CD4-positive, alpha-beta T cell (primary cell): ENCODE results near the gene DEF6. TPM values are rescaled to one million over a fixed set of nuclear protein-coding genes. Genes with fewer than 3 reads are reported as not detected.
"Not testable (repeated sequence)": the region's sequence is repeated elsewhere in the genome, so short reads cannot be mapped to it uniquely, and the experiment has no call there.

Experiments used
- ATAC-seq: fragments of 200-7000 bp; cut with Tn5 transposase; one replicate; pipeline ENCODE4 v1.10.0; 2022; ENCODE audit warnings: mild to moderate bottlenecking; ENCODE audit not compliant: poor library complexity
- CTCF ChIA-PET: fragments of 350-600 bp; sonication (Branson Sonifier 250); formaldehyde crosslinking; loops from one replicate; lab custom pipeline; 2021; ENCODE audit warnings: antibody characterized with exemption, inconsistent platforms; lab: Charles Lee
- POLR2A ChIA-PET: fragments of 350-600 bp; sonication (Branson Sonifier 250); formaldehyde crosslinking; loops from one replicate; lab custom pipeline; 2021; ENCODE audit warnings: antibody characterized with exemption, inconsistent platforms; lab: Charles Lee
- DNase-seq, 14 experiments: peaks; one replicate each; pipeline ENCODE4 v3.0.0-alpha.2; 2013 to 2020; ENCODE audit warnings: mixed read lengths in 2 of 14
- H3K27ac ChIP-seq, 2 donors: one replicate each; pipeline versions ENCODE4 v1.5.1 to v1.7.0; 2013; ENCODE audit warnings: low read length in 2 of 2, low read depth in 1 of 2, mild to moderate bottlenecking in 1 of 2
- H3K27me3 ChIP-seq, 2 experiments: 1 replicate in 1 of 2; 2 replicates in 1 of 2; pipeline versions ENCODE4 v1.6.1 to v1.7.0; 2013; ENCODE audit warnings: low read length in 2 of 2, control low read depth in 1 of 2, mild to moderate bottlenecking in 1 of 2, moderate library complexity in 1 of 2; ENCODE audit not compliant: insufficient read depth in 2 of 2, control insufficient read depth in 1 of 2
- H3K36me3 ChIP-seq: one replicate; pipeline ENCODE4 v1.6.1; 2013; ENCODE audit warnings: low read length, control low read depth; ENCODE audit not compliant: insufficient read depth
- H3K4me1 ChIP-seq: one replicate; pipeline ENCODE4 v1.6.1; 2013; ENCODE audit warnings: low read length, control low read depth; ENCODE audit not compliant: insufficient read depth
- H3K4me3 ChIP-seq: one replicate; pipeline ENCODE4 v1.5.1; 2013; ENCODE audit warnings: mild to moderate bottlenecking, low read length, moderate library complexity
- H3K9me3 ChIP-seq, 2 experiments: 1 replicate in 1 of 2; 2 replicates in 1 of 2; pipeline versions ENCODE4 v1.6.1 to v1.7.0; 2013; ENCODE audit warnings: low read length in 2 of 2, mild to moderate bottlenecking in 2 of 2, control low read depth in 1 of 2, moderate library complexity in 1 of 2; ENCODE audit not compliant: control insufficient read depth in 1 of 2, insufficient read depth in 1 of 2
- H3K27ac Mint-ChIP-seq: one replicate; pipeline ENCODE4 v1.8.0; 2020; ENCODE audit warnings: mixed read lengths
- H3K27me3 Mint-ChIP-seq: one replicate; pipeline ENCODE4 v1.8.0; 2021; ENCODE audit warnings: mixed read lengths
- H3K36me3 Mint-ChIP-seq: one replicate; pipeline ENCODE4 v1.8.0; 2021; ENCODE audit warnings: low read depth, mixed read lengths
- H3K4me1 Mint-ChIP-seq: one replicate; pipeline ENCODE4 v1.8.0; 2021; ENCODE audit warnings: low read depth, mixed read lengths
- H3K4me3 Mint-ChIP-seq: one replicate; pipeline ENCODE4 v1.8.0; 2020; ENCODE audit warnings: mild to moderate bottlenecking, mixed read lengths
- H3K9me3 Mint-ChIP-seq: one replicate; pipeline ENCODE4 v1.8.0; 2020; ENCODE audit warnings: mixed read lengths
- intact Hi-C, 2 experiments: fragments of 100-400 bp; cut with DNase I in 1 of 2; cut with micrococcal nuclease in 1 of 2; formaldehyde crosslinking; loops; one replicate each; pipeline versions ENCODE4 v1.15.1 to v1.9.0; 2023 to 2025; cut with DNase I, micrococcal nuclease
- total RNA-seq, 174 experiments: library from RNA in 2 of 174; stranded (reverse) in 2 of 174; gene quantifications; one replicate each; pipeline ENCODE4 v1.2.3 and lab custom pipeline; 2021 to 2026
- TF ChIP-seq, protein P1 (sequence below): fragments of 200-600 bp; IDR thresholded peaks from one replicate; pipeline ENCODE4 v1.8.0; 2022; ENCODE audit warnings: antibody characterized with exemption, mild to moderate bottlenecking

The DEF6 gene
- total RNA-seq, 2 experiments from 2014 or later = 209 to 212 TPM

DNA sequence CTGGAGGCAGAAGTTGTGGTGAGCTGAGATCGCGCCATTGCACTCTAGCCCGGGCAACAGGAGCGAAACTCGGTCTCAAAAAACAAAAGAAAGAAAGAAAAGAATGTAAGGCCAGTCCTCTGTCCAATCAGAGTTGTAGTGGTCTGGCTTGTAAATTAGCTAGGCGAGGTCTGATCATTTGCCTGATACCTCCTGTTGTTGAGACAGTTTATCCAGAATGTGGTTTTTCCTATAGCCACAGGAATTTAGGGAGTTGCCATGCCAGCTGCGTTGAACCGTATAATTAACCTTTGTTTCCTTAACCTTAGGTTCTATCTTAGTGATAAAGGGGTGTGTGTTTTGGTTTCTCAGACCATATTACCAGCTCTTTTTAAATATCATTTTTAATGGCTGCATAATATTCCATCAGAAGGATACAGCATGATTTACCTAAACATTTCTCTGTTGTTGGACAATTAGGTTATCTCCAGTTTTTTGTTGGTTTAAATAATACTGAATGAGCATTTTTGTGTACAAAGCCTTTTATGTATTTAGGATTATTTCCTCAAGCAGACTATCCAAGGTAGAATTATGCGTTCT is 33.0 kb downstream of the DEF6 start:
- Mint-ChIP-seq H3K4me3 (no peak overlapping the region), H3K9me3 (no peaks in the 10 kb centered on the region), H3K27ac (no peak overlapping the region), H3K27me3 (no peaks in the 10 kb centered on the region), H3K4me1 (peaks cover 27% of the 10 kb centered on the region), H3K36me3 (peaks cover 32% of the 10 kb centered on the region)
- Histone ChIP-seq H3K4me1 (peaks cover 28% of the 10 kb centered on the region), H3K27ac (no peak overlapping the region), H3K36me3 (peaks cover 15% of the 10 kb centered on the region), H3K27me3 (no peaks in the 10 kb centered on the region), H3K4me3 (no peak overlapping the region), H3K9me3 (no peaks in the 10 kb centered on the region)
- POLR2A ChIA-PET = interaction anchor here (1.0 to 6.8 kb wide), 4 partner anchors 12 to 33 kb away, joined by 3 to 94 read pairs (median 3); partner anchors contain the start of gene DEF6
- ATAC-seq (no peak), DNase-seq (no peak)
- CTCF ChIA-PET = interaction anchor here (1.2 kb wide), 1 partner anchor 33 kb away, joined by 3 read pairs; the partner anchor contains the start of gene DEF6
- TF ChIP-seq, protein P1, sequence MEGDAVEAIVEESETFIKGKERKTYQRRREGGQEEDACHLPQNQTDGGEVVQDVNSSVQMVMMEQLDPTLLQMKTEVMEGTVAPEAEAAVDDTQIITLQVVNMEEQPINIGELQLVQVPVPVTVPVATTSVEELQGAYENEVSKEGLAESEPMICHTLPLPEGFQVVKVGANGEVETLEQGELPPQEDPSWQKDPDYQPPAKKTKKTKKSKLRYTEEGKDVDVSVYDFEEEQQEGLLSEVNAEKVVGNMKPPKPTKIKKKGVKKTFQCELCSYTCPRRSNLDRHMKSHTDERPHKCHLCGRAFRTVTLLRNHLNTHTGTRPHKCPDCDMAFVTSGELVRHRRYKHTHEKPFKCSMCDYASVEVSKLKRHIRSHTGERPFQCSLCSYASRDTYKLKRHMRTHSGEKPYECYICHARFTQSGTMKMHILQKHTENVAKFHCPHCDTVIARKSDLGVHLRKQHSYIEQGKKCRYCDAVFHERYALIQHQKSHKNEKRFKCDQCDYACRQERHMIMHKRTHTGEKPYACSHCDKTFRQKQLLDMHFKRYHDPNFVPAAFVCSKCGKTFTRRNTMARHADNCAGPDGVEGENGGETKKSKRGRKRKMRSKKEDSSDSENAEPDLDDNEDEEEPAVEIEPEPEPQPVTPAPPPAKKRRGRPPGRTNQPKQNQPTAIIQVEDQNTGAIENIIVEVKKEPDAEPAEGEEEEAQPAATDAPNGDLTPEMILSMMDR = no peak
- intact Hi-C loops = no loop called here

DNA sequence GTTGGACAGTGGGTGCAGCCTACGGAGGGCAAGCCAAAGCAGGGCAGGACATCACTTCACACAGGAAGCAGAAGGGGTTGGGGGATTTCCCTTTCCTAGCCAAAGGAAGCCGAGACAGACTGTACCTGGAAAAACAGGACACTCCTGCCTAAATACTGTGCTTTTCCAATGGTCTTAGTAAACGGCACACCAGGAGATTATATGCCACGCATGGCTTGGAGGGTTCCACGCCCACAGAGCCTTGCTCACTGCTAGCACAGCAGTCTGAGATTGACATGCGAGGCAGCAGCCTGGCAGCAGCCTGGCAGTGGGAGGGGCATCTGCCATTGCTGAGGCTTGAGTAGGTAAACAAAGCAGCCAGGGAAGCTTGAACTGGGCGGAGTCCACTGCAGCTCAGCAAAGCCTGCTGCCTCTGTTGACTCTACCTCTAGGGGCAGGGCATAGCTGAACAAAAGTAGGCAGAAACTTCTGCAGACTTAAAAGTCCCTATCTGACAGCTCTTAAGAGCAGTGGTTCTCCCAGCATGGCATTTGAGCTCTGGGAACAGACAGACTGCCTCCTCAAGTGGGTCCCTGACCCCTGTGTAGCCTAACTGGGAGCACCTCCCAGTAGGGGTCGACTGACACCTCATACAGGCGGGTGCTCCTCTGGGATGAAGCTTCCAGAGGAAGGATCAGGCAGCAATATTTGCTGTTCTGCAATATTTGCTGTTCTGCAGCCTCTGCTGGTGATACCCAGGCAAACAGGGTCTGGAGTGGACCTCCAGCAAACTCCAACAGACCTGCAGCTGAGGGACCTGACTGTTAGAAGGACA is 34.7 kb downstream of the DEF6 start:
- POLR2A ChIA-PET = interaction anchor here (0.7 to 2.4 kb wide), 10 partner anchors 10 to 133 kb away, joined by 3 to 15 read pairs (median 6); partner anchors contain the start of genes DEF6, FANCE and ZNF76
- not testable (repeated sequence) for H3K4me3 Mint-ChIP-seq

DNA sequence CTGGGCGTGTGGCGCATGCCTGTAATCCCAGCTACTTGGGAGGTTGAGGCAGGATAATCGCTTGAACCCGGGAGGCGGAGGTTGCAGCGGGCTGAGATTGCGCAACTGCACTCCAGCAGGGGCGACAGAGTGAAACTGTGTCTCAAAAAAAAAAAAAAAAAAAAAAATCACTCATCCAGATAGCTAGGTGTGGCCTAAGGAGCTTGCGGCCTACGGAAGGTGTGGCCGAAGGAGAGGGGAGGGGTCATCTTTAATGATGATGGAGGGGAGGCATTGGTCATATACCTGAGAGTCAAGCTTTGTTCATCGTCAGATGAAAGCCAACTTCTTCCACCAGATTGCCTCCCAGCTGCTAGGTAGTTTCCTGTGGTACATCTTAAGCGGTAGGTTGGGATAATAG is 43.9 kb downstream of the DEF6 start:
- DNase-seq (peak in 1 of 14 experiments; percentile 31), ATAC-seq (no peak)
- ChIA-PET CTCF (interaction anchor here (0.6 to 4.9 kb wide), 23 partner anchors 9 to 332 kb away, joined by 3 to 73 read pairs (median 4); partner anchors contain the start of genes DEF6, FANCE and RPL10A), POLR2A (interaction anchor here (0.5 to 4.3 kb wide), 12 partner anchors 9 to 391 kb away, joined by 3 to 28 read pairs (median 4); partner anchors contain the start of genes DEF6, FANCE and RPL10A)
- no peaks in the 10 kb centered on the region for H3K27me3 Mint-ChIP-seq
- peak overlapping the region; percentile 89 for H3K27ac Mint-ChIP-seq
- Histone ChIP-seq H3K36me3 (peaks cover 6% of the 10 kb centered on the region), H3K4me3 (no peak overlapping the region), H3K27ac (no peak overlapping the region), H3K9me3 (no peaks in the 10 kb centered on the region), H3K27me3 (no peaks in the 10 kb centered on the region), H3K4me1 (peaks cover 42% of the 10 kb centered on the region)
- TF ChIP-seq, protein P1 = no peak
- peaks cover 59% of the 10 kb centered on the region for H3K4me1 Mint-ChIP-seq
- intact Hi-C loops = loop anchor here (5.0 to 10.0 kb wide), 4 partner anchors 44 to 396 kb away; partner anchors contain the start of genes ARMC12 (in 1 of the 2) and DEF6 (in 1 of the 2)
- peaks cover 2% of the 10 kb centered on the region for H3K9me3 Mint-ChIP-seq
- H3K36me3 Mint-ChIP-seq = peaks cover 51% of the 10 kb centered on the region
- peak overlapping the region; percentile 98 for H3K4me3 Mint-ChIP-seq

More for the DNA sequence above, 34.7 kb downstream of the DEF6 start:
- H3K36me3 Mint-ChIP-seq = peaks cover 34% of the 10 kb centered on the region
- H3K27ac ChIP-seq, intact Hi-C loops, H3K4me3 ChIP-seq, H3K27me3 Mint-ChIP-seq, H3K9me3 ChIP-seq, H3K9me3 Mint-ChIP-seq, H3K27me3 ChIP-seq: not testable (repeated sequence)
- CTCF ChIA-PET = interaction anchor here (0.6 to 2.4 kb wide), 7 partner anchors 9 to 639 kb away, joined by 3 to 12 read pairs (median 4); partner anchors contain the start of gene PPARD
- ATAC-seq = peak; percentile 90
- Histone ChIP-seq H3K36me3 (peaks cover 12% of the 10 kb centered on the region), H3K4me1 (peaks cover 22% of the 10 kb centered on the region)
- H3K4me1 Mint-ChIP-seq = peaks cover 29% of the 10 kb centered on the region
- H3K27ac Mint-ChIP-seq = peak overlapping the region; percentile 77
- TF ChIP-seq, protein P1 = peak; percentile 44
- peak; percentile 66 to 93 (median 78) for DNase-seq
